ENCODE data around the gene LRRN3. TPM values are rescaled to one million over a fixed set of nuclear protein-coding genes. Genes with fewer than 3 reads are reported as not detected.

Gene LRRN3
- total and polyA plus RNA-seq, 2 of the 8 experiments (the other 6 are each of a cell fraction or from before 2014, with no cell fraction given), result 0.20 to 0.32 TPM

DNA sequence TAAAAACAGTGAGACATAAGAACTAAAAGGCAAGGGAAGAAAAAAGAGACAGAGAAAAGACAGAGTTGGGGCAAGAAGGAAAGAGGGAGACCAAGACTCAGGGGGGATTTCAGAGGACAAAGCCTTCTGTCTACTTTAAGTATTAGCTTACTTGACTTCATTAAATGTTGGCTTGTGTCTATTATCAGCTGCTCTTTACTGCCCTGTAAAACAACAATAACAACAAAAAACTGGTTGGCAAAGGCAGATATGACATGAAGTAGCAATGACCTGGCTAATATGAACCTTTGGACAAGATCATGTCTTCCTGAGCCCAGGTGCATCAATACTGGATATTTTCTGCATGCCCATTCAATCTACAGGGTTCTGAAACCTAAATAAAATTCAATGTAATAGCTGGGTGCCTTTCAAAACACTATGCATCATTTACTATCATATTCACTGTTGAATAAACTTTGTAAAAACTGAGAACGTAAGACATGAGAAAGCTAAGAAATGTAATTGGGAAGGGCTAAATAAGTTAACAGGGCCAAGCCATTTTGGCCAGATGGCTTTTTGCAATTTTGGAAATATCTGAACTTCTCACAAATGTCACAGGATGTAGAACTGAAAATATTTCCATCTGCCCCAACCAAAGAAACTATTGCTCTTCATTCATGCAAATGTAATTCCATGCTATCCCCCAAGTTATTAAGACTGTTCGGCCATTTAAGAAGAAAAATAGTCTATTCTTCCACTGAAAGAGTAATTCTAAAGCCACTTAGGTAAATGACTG lies 49.4 kb downstream of the LRRN3 start (continued):
- TF ChIP-seq TAF7 (optimal IDR thresholded peaks at IDR 0.05; ENCODE audit: borderline replicate concordance, low read depth, low read length) (no peak), TAF1 (IDR thresholded peaks at IDR 0.05; ENCODE audit: low read depth, low read length) (no peak), USF2 (IDR thresholded peaks at IDR 0.05; ENCODE audit: low read length) (no peak), RBBP5 (IDR thresholded peaks at IDR 0.05; ENCODE audit: borderline replicate concordance, low read depth, low read length) (no peak)

All from H1 (cell line).